Measurements from ENCODE around the gene GPR173. TPM values are rescaled to one million over a fixed set of nuclear protein-coding genes. Genes with fewer than 3 reads are reported as not detected.

The GPR173 gene
- total and polyA plus RNA-seq, 2 experiments from 2014 or later = 0.92 to 7.7 TPM

DNA sequence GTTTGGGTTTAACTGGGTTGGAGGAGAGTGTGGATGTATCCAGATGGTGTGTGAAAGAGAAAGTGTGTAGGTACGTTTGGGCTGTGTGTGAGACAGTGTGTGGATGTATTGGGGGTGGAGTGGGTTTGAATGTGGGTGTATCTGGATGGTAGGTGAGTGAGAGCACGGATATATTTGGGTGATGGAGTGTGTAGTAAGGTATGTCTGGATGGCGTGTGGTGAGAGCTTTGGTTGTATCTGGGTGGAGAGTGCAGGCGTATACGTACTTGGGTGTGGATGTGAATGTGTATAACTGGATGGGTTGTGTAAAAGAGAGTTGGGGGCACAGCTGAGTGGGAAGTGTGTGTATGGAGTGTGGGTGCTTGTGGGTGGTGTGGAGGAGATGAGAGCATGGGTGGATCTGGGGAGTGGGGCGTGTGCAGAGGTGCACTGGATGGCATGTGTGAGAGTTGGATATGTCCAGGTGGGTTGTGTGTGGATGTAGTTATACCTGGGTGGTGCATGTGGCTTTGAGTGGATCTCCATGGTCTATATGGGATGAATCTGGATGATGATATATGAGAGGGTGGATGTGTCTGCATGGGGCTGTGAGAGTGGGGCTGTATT lies 6.8 kb downstream of the GPR173 start:
- no peak overlapping the region for H3K27ac ChIP-seq (ENCODE audit: low read depth)
- DNase-seq (ENCODE audit: low spot score) (no peak), ATAC-seq (no peak)
- Mint-ChIP-seq H3K4me3 (no peak overlapping the region), H3K4me1 (peaks cover 2% of the 10 kb centered on the region; the same call in 1 of the 3 replicates), H3K27ac (no peak overlapping the region), H3K9me3 (no peaks in the 10 kb centered on the region), H3K27me3 (ENCODE audit: insufficient read depth, low read depth, poor library complexity) (no peaks in the 10 kb centered on the region), H3K36me3 (ENCODE audit: low read depth) (0 out of 3 replicates have a peak, but pooled peaks cover 3% of the 10 kb centered on the region)
- no peak overlapping the region for H3K4me3 ChIP-seq
- no peaks in the 10 kb centered on the region for H4K20me1 ChIP-seq (replicated peaks; ENCODE audit: insufficient read depth)
- H3K9me2 ChIP-seq (ENCODE audit: insufficient read depth) = no peaks in the 10 kb centered on the region
- H3K27me3 ChIP-seq (ENCODE audit: insufficient read depth) = no peaks in the 10 kb centered on the region
- TF ChIP-seq, protein P1, sequence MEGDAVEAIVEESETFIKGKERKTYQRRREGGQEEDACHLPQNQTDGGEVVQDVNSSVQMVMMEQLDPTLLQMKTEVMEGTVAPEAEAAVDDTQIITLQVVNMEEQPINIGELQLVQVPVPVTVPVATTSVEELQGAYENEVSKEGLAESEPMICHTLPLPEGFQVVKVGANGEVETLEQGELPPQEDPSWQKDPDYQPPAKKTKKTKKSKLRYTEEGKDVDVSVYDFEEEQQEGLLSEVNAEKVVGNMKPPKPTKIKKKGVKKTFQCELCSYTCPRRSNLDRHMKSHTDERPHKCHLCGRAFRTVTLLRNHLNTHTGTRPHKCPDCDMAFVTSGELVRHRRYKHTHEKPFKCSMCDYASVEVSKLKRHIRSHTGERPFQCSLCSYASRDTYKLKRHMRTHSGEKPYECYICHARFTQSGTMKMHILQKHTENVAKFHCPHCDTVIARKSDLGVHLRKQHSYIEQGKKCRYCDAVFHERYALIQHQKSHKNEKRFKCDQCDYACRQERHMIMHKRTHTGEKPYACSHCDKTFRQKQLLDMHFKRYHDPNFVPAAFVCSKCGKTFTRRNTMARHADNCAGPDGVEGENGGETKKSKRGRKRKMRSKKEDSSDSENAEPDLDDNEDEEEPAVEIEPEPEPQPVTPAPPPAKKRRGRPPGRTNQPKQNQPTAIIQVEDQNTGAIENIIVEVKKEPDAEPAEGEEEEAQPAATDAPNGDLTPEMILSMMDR (conservative IDR thresholded peaks at IDR 0.05; ENCODE audit: low read depth in 2 of 2) = no peak
- no peak for TF ChIP-seq ZNF114 (CRISPR knock-in tag; IDR thresholded peaks at IDR 0.05)
- TF ChIP-seq STAT1 (IDR thresholded peaks at IDR 0.05; ENCODE audit: unreplicated experiment) = no peak
- no peak for TF ChIP-seq EZH2phosphoT487 (IDR thresholded peaks at IDR 0.05; ENCODE audit: unreplicated experiment)
- no peak for TF ChIP-seq NANOG (IDR thresholded peaks at IDR 0.05; ENCODE audit: borderline replicate concordance)
- no peak for TF ChIP-seq CREB1 (CRISPR knock-in tag; IDR thresholded peaks at IDR 0.05; ENCODE audit: low read depth)
- no peak for TF ChIP-seq POLR2AphosphoS5 (IDR thresholded peaks at IDR 0.05; ENCODE audit: low read depth)
- no peak for TF ChIP-seq ZNF331 (CRISPR knock-in tag; IDR thresholded peaks at IDR 0.05; ENCODE audit: low read depth)
- TF ChIP-seq, protein P2, sequence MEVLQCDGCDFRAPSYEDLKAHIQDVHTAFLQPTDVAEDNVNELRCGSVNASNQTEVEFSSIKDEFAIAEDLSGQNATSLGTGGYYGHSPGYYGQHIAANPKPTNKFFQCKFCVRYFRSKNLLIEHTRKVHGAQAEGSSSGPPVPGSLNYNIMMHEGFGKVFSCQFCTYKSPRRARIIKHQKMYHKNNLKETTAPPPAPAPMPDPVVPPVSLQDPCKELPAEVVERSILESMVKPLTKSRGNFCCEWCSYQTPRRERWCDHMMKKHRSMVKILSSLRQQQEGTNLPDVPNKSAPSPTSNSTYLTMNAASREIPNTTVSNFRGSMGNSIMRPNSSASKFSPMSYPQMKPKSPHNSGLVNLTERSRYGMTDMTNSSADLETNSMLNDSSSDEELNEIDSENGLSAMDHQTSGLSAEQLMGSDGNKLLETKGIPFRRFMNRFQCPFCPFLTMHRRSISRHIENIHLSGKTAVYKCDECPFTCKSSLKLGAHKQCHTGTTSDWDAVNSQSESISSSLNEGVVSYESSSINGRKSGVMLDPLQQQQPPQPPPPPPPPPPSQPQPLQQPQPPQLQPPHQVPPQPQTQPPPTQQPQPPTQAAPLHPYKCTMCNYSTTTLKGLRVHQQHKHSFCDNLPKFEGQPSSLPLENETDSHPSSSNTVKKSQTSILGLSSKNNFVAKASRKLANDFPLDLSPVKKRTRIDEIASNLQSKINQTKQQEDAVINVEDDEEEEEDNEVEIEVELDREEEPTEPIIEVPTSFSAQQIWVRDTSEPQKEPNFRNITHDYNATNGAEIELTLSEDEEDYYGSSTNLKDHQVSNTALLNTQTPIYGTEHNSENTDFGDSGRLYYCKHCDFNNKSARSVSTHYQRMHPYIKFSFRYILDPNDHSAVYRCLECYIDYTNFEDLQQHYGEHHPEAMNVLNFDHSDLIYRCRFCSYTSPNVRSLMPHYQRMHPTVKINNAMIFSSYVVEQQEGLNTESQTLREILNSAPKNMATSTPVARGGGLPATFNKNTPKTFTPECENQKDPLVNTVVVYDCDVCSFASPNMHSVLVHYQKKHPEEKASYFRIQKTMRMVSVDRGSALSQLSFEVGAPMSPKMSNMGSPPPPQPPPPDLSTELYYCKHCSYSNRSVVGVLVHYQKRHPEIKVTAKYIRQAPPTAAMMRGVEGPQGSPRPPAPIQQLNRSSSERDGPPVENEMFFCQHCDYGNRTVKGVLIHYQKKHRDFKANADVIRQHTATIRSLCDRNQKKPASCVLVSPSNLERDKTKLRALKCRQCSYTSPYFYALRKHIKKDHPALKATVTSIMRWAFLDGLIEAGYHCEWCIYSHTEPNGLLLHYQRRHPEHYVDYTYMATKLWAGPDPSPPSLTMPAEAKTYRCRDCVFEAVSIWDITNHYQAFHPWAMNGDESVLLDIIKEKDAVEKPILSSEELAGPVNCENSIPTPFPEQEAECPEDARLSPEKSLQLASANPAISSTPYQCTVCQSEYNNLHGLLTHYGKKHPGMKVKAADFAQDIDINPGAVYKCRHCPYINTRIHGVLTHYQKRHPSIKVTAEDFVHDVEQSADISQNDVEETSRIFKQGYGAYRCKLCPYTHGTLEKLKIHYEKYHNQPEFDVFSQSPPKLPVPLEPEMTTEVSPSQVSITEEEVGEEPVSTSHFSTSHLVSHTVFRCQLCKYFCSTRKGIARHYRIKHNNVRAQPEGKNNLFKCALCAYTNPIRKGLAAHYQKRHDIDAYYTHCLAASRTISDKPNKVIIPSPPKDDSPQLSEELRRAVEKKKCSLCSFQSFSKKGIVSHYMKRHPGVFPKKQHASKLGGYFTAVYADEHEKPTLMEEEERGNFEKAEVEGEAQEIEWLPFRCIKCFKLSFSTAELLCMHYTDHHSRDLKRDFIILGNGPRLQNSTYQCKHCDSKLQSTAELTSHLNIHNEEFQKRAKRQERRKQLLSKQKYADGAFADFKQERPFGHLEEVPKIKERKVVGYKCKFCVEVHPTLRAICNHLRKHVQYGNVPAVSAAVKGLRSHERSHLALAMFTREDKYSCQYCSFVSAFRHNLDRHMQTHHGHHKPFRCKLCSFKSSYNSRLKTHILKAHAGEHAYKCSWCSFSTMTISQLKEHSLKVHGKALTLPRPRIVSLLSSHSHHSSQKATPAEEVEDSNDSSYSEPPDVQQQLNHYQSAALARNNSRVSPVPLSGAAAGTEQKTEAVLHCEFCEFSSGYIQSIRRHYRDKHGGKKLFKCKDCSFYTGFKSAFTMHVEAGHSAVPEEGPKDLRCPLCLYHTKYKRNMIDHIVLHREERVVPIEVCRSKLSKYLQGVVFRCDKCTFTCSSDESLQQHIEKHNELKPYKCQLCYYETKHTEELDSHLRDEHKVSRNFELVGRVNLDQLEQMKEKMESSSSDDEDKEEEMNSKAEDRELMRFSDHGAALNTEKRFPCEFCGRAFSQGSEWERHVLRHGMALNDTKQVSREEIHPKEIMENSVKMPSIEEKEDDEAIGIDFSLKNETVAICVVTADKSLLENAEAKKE (CRISPR knock-in tag; IDR thresholded peaks at IDR 0.05) = no peak
- TF ChIP-seq, protein P3, sequence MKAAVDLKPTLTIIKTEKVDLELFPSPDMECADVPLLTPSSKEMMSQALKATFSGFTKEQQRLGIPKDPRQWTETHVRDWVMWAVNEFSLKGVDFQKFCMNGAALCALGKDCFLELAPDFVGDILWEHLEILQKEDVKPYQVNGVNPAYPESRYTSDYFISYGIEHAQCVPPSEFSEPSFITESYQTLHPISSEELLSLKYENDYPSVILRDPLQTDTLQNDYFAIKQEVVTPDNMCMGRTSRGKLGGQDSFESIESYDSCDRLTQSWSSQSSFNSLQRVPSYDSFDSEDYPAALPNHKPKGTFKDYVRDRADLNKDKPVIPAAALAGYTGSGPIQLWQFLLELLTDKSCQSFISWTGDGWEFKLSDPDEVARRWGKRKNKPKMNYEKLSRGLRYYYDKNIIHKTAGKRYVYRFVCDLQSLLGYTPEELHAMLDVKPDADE (IDR thresholded peaks at IDR 0.05) = no peak
- no peak for TF ChIP-seq EZH2 (IDR thresholded peaks at IDR 0.05; ENCODE audit: low read depth, unreplicated experiment)
- TF ChIP-seq, protein P4, sequence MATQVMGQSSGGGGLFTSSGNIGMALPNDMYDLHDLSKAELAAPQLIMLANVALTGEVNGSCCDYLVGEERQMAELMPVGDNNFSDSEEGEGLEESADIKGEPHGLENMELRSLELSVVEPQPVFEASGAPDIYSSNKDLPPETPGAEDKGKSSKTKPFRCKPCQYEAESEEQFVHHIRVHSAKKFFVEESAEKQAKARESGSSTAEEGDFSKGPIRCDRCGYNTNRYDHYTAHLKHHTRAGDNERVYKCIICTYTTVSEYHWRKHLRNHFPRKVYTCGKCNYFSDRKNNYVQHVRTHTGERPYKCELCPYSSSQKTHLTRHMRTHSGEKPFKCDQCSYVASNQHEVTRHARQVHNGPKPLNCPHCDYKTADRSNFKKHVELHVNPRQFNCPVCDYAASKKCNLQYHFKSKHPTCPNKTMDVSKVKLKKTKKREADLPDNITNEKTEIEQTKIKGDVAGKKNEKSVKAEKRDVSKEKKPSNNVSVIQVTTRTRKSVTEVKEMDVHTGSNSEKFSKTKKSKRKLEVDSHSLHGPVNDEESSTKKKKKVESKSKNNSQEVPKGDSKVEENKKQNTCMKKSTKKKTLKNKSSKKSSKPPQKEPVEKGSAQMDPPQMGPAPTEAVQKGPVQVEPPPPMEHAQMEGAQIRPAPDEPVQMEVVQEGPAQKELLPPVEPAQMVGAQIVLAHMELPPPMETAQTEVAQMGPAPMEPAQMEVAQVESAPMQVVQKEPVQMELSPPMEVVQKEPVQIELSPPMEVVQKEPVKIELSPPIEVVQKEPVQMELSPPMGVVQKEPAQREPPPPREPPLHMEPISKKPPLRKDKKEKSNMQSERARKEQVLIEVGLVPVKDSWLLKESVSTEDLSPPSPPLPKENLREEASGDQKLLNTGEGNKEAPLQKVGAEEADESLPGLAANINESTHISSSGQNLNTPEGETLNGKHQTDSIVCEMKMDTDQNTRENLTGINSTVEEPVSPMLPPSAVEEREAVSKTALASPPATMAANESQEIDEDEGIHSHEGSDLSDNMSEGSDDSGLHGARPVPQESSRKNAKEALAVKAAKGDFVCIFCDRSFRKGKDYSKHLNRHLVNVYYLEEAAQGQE (IDR thresholded peaks at IDR 0.05; ENCODE audit: unreplicated experiment) = no peak
- TF ChIP-seq JUNB (IDR thresholded peaks at IDR 0.05; ENCODE audit: unreplicated experiment) = no peak
- H3K79me2 ChIP-seq (replicated peaks; ENCODE audit: insufficient read depth) = peaks cover 10% of the 10 kb centered on the region
- H3K4me1 ChIP-seq (ENCODE audit: insufficient read depth) = no peaks in the 10 kb centered on the region
- no peak overlapping the region for H2AFZ ChIP-seq
- no peaks in the 10 kb centered on the region for H3K36me3 ChIP-seq (ENCODE audit: insufficient read depth)
- H3F3A ChIP-seq (replicated peaks; ENCODE audit: low read depth) = no peaks in the 10 kb centered on the region
- H3K4me2 ChIP-seq = no peak overlapping the region
